HK-2 (cell line): Measurements from ENCODE around the gene MCM3.

Experiments
- DNase-seq: peaks from one replicate; pipeline ENCODE4 v3.0.0-alpha.2; 2018; ENCODE audit not compliant: unreplicated experiment

MCM3 gene

GRCh38 chr6:52251113-52251512 lies 33.4 kb downstream of the MCM3 start:
- DNase-seq = no peak

DNA sequence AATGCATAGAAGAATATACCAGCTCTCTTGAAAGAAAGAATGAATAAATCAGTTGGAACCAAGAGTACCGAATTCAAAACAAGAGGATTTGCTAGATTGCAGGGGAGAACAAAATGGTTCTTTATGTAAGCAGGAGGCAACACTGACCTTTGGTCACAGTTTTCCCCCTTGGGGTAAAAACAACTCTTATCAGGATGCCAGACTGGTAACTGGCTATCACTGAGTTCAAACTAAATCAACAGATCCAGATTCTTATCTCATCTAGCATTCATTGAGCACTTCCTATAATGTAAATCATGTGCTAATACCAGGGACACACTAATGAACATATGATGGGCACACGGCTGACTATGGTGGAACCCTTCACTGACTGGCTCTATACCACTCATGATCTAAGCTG lies 35.5 kb downstream of the MCM3 start:
- DNase-seq = no peak

GRCh38 chr6:52245425-52245824 lies 39.1 kb downstream of the MCM3 start:
- DNase-seq = no peak

DNA sequence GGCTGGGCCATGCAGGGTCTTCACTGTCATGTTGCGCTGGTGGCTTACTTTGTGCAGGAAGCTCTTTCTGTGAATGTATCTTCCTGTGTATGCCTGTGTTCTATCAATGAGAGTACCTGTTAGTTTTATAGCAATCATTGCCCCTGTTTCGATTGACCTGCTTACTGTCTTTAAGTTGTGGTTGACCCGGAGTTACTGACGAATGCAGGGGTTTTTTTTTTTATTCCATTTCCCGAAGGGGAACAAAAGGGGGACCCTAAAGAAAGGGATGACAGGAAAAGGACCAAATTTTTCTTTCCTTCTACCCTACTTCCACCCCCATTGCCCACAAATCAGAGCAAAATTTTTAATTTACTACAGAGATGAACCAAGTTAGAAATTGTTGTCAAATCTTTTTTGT lies 40.1 kb downstream of the MCM3 start, which contains the start of gene IL17F:
IL17F (minus strand) TSS at position 101 of the 400 bp plus-strand sequence; CDS start at position 30, 71 bp downstream.
- DNase-seq = no peak

GRCh38 chr6:52243282-52243893 lies 41.2 kb downstream of the MCM3 start:
- no peak for DNase-seq

DNA sequence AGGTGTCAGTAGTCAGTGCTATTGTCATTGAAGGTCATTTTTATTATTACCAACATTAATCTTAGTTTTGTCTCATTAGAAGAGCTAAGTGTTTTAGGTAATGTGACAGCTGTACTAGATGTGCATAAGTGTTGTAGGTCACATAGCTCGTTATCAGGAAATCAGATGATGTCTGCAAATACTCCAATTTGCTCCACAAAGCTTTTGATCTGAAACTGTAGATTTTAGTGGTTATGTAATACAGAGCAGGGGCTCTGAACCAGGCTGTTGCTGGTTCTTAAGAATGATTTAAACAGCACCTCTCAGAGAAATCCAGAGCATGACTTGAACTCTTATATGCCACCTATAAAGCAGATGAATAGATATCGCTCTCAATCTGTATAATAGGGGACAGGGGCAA lies 42.7 kb downstream of the MCM3 start:
- DNase-seq = no peak

GRCh38 chr6:52233975-52234823 lies 50.3 kb downstream of the MCM3 start:
- DNase-seq = peak; percentile 72

GRCh38 chr6:52233005-52233404 lies 51.5 kb downstream of the MCM3 start:
- no peak for DNase-seq

- DNase-seq = no peak
Observed at GRCh38 chr6:52231406-52232127, 53.0 kb downstream of the MCM3 start.

- no peak for DNase-seq
Observed at GRCh38 chr6:52230685-52231084, 53.9 kb downstream of the MCM3 start.

DNA sequence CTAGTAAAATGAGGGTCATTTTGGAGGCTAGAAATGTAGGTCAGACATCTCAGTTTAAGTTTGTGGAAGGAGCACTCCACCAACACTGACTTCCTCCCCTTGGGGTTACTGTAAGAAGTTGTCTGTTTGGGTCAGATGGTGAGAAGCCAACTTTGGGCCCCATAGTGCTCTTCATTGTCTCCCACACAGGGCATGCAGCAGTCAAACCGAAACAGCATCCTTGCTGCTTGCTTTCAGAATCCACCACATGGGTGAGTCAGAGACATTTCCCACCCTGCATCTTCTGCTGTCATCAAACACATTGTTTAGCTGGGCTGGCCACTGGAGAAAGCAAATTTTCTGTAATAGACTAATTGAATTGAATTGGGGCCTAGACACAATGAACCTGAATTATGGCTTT lies 57.0 kb downstream of the MCM3 start:
- no peak for DNase-seq

DNA sequence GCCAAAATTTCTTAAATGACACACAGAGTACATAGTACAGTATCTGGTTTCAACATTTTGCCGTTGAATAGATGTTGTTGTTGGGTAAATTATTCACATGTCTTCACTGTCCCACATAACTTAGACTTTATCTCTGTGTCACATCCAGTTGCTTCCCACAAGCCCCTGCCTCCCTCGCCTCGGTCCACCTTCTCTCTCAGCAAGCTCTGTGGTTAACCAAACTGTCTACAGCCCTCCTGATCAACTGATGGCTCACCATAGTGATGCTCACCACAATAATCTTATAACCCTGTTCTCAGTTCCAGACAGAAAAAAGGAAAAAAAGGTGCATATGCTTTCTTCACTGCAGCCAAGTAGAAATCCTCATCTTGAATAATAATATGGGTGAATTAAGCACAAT lies 63.2 kb downstream of the MCM3 start:
- DNase-seq = peak; percentile 64

DNA sequence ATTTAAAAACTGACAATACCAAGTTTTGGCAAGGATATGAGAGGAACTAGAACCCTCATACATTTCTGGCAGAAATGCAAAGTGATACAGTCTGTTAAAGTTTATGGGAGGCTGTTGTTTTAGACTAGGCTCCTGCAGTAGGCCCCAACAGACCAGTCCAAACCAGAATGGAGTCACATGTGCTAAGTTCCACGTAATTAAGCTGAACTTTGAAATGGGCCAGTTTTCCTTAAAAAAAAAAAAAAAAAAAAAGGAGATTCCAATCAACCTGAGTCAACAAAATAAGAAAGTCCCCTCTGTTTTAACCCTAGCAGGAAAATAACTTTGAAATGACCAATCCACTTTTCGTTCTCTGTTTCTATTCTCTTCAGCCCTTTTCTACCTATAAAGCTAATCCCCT lies 66.8 kb downstream of the MCM3 start:
- no peak for DNase-seq

- DNase-seq = no peak
Observed at GRCh38 chr6:52216932-52217575, 67.5 kb downstream of the MCM3 start.

- no peak for DNase-seq
Observed at GRCh38 chr6:52215787-52216186, 68.8 kb downstream of the MCM3 start.
